SJSA1 (cell line): ENCODE data around the gene CELA2A. TPM values are rescaled to one million over a fixed set of nuclear protein-coding genes. Genes with fewer than 3 reads are reported as not detected.

Source experiments
- DNase-seq, 2 experiments: peaks; one replicate each; pipeline ENCODE4 v3.0.0-alpha.2; 2015 to 2020; ENCODE audit warnings: low spot score in 2 of 2, low read depth in 1 of 2
- H3K27ac ChIP-seq: fragments of 250-450 bp; sonication (Bioruptor Pico); 2 replicates; pipeline ENCODE4 v1.5.1; 2020; ENCODE audit warnings: mild to moderate bottlenecking, moderate library complexity
- H3K27me3 ChIP-seq: fragments of 250-450 bp; sonication (Bioruptor Pico); replicated peaks from 2 replicates; pipeline ENCODE4 v1.5.1; 2020; ENCODE audit warnings: mild to moderate bottlenecking, moderate library complexity
- H3K36me3 ChIP-seq: fragments of 250-450 bp; sonication (Bioruptor Pico); 2 replicates; pipeline ENCODE4 v1.5.1; 2020; ENCODE audit warnings: mild to moderate bottlenecking
- H3K4me1 ChIP-seq: fragments of 250-450 bp; sonication (Bioruptor Pico); replicated peaks from 2 replicates; pipeline ENCODE4 v1.6.1; 2021; ENCODE audit warnings: mild to moderate bottlenecking
- H3K4me3 ChIP-seq: fragments of 250-450 bp; sonication (Bioruptor Pico); 2 replicates; pipeline ENCODE4 v1.5.1; 2020; ENCODE audit warnings: mild to moderate bottlenecking
- H3K9me3 ChIP-seq: fragments of 250-450 bp; sonication (Bioruptor Pico); replicated peaks from 2 replicates; pipeline ENCODE4 v1.5.1; 2020; ENCODE audit warnings: mild to moderate bottlenecking
- total RNA-seq: library from RNA; depleted of rRNA; stranded (reverse); fragments of >200 nt; shearing (Covaris generic); gene quantifications from 2 replicates; pipeline ENCODE4 v1.2.3, GENCODE V29; 2014; rRNA removed

CELA2A gene
- total RNA-seq, result not detected in 2 replicates

GRCh38 chr1:15456313-15456954 lies at the start of gene CELA2A:
CELA2A (plus strand) TSS chr1:15456732; CDS start chr1:15456754, 22 bp downstream.
- no peaks in the 10 kb centered on the region for H3K36me3 ChIP-seq
- H3K4me1 ChIP-seq, result peaks cover 26% of the 10 kb centered on the region
- no peak within 1 kb of the TSS for H3K4me3 ChIP-seq
- H3K27me3 ChIP-seq, result no peaks in the 10 kb centered on the region; the same call in 1 of the 2 replicates
- no peak within 1 kb of the TSS for H3K27ac ChIP-seq
- no peak for DNase-seq
- H3K9me3 ChIP-seq, result no peaks in the 10 kb centered on the region

- H3K27ac ChIP-seq, result peak overlapping the region; percentile 28; the same call in 1 of the 2 replicates
- H3K4me1 ChIP-seq, result peaks cover 44% of the 10 kb centered on the region
- H3K4me3 ChIP-seq, result no peak overlapping the region
- peaks cover 88% of the 10 kb centered on the region for H3K36me3 ChIP-seq
- no peaks in the 10 kb centered on the region for H3K27me3 ChIP-seq
- DNase-seq, result no peak
- peaks cover 5% of the 10 kb centered on the region for H3K9me3 ChIP-seq
Observed at GRCh38 chr1:15407580-15407979, 49.0 kb upstream of the CELA2A start.

GRCh38 chr1:15408890-15409387 lies 47.6 kb upstream of the CELA2A start:
- H3K4me3 ChIP-seq, result peak overlapping the region; percentile 99
- H3K27ac ChIP-seq, result peak overlapping the region; percentile 95
- H3K9me3 ChIP-seq, result peaks cover 5% of the 10 kb centered on the region
- no peak for DNase-seq
- peaks cover 58% of the 10 kb centered on the region for H3K4me1 ChIP-seq
- no peaks in the 10 kb centered on the region for H3K27me3 ChIP-seq
- peaks cover 88% of the 10 kb centered on the region for H3K36me3 ChIP-seq

- H3K27me3 ChIP-seq, result no peaks in the 10 kb centered on the region
- peak within 1 kb of the TSS; percentile 99 for H3K4me3 ChIP-seq
- H3K36me3 ChIP-seq, result peaks cover 88% of the 10 kb centered on the region
- H3K9me3 ChIP-seq, result peaks cover 5% of the 10 kb centered on the region
- H3K4me1 ChIP-seq, result peaks cover 64% of the 10 kb centered on the region
- peak within 1 kb of the TSS; percentile 95 for H3K27ac ChIP-seq
- DNase-seq, result peak; percentile 65 to 87
Observed at GRCh38 chr1:15409388-15410222, 46.9 kb upstream of the CELA2A start, which contains the start of gene EFHD2. EFHD2 (plus strand) TSS chr1:15409888; CDS start chr1:15409972, 84 bp downstream.

GRCh38 chr1:15410223-15410883 lies 46.2 kb upstream of the CELA2A start:
- DNase-seq, result no peak
- H3K27ac ChIP-seq, result peak overlapping the region; percentile 95

GRCh38 chr1:15410884-15411245 lies 45.7 kb upstream of the CELA2A start:
- peaks cover 73% of the 10 kb centered on the region for H3K4me1 ChIP-seq
- peaks cover 88% of the 10 kb centered on the region for H3K36me3 ChIP-seq
- H3K4me3 ChIP-seq, result peak overlapping the region; percentile 99
- H3K27ac ChIP-seq, result peak overlapping the region; percentile 95
- no peaks in the 10 kb centered on the region for H3K27me3 ChIP-seq
- peaks cover 5% of the 10 kb centered on the region for H3K9me3 ChIP-seq
- DNase-seq, result peak in 1 of 2 experiments; percentile 52

More at GRCh38 chr1:15410223-15410883, 46.2 kb upstream of the CELA2A start:
- Histone ChIP-seq H3K4me1 (peaks cover 68% of the 10 kb centered on the region), H3K27me3 (no peaks in the 10 kb centered on the region), H3K36me3 (peaks cover 88% of the 10 kb centered on the region), H3K4me3 (peak overlapping the region; percentile 99), H3K9me3 (peaks cover 5% of the 10 kb centered on the region)

- peak overlapping the region; percentile 95 for H3K27ac ChIP-seq
Observed at GRCh38 chr1:15411593-15412137, 44.9 kb upstream of the CELA2A start.

GRCh38 chr1:15412175-15412800 lies 44.2 kb upstream of the CELA2A start:
- Histone ChIP-seq H3K4me1 (peaks cover 81% of the 10 kb centered on the region), H3K9me3 (peaks cover 5% of the 10 kb centered on the region), H3K27ac (peak overlapping the region; percentile 95), H3K27me3 (no peaks in the 10 kb centered on the region), H3K36me3 (peaks cover 90% of the 10 kb centered on the region), H3K4me3 (peak overlapping the region; percentile 99)
- peak; percentile 92 to 97 for DNase-seq

More at GRCh38 chr1:15411593-15412137, 44.9 kb upstream of the CELA2A start:
- H3K4me1 ChIP-seq, result peaks cover 81% of the 10 kb centered on the region
- no peaks in the 10 kb centered on the region for H3K27me3 ChIP-seq
- H3K36me3 ChIP-seq, result peaks cover 90% of the 10 kb centered on the region
- H3K9me3 ChIP-seq, result peaks cover 5% of the 10 kb centered on the region
- peak overlapping the region; percentile 99 for H3K4me3 ChIP-seq
- DNase-seq, result no peak

GRCh38 chr1:15412843-15413242 lies 43.7 kb upstream of the CELA2A start:
- Histone ChIP-seq H3K4me1 (peaks cover 81% of the 10 kb centered on the region), H3K27ac (peak overlapping the region; percentile 95), H3K9me3 (peaks cover 5% of the 10 kb centered on the region), H3K36me3 (peaks cover 88% of the 10 kb centered on the region), H3K4me3 (peak overlapping the region; percentile 99), H3K27me3 (no peaks in the 10 kb centered on the region)
- DNase-seq, result no peak

- no peak overlapping the region for H3K4me3 ChIP-seq
- H3K4me1 ChIP-seq, result peaks cover 81% of the 10 kb centered on the region
- H3K27ac ChIP-seq, result peak overlapping the region; percentile 95
- no peak for DNase-seq
- H3K27me3 ChIP-seq, result no peaks in the 10 kb centered on the region
- H3K9me3 ChIP-seq, result peaks cover 5% of the 10 kb centered on the region
- peaks cover 82% of the 10 kb centered on the region for H3K36me3 ChIP-seq
Observed at GRCh38 chr1:15413563-15414444, 42.7 kb upstream of the CELA2A start.

GRCh38 chr1:15414445-15414983 lies 42.0 kb upstream of the CELA2A start:
- Histone ChIP-seq H3K27me3 (no peaks in the 10 kb centered on the region), H3K4me1 (peaks cover 81% of the 10 kb centered on the region), H3K9me3 (peaks cover 5% of the 10 kb centered on the region), H3K4me3 (no peak overlapping the region), H3K27ac (no peak overlapping the region), H3K36me3 (peaks cover 79% of the 10 kb centered on the region)
- no peak for DNase-seq
